ENCODE results near the gene LINGO3.

DNA sequence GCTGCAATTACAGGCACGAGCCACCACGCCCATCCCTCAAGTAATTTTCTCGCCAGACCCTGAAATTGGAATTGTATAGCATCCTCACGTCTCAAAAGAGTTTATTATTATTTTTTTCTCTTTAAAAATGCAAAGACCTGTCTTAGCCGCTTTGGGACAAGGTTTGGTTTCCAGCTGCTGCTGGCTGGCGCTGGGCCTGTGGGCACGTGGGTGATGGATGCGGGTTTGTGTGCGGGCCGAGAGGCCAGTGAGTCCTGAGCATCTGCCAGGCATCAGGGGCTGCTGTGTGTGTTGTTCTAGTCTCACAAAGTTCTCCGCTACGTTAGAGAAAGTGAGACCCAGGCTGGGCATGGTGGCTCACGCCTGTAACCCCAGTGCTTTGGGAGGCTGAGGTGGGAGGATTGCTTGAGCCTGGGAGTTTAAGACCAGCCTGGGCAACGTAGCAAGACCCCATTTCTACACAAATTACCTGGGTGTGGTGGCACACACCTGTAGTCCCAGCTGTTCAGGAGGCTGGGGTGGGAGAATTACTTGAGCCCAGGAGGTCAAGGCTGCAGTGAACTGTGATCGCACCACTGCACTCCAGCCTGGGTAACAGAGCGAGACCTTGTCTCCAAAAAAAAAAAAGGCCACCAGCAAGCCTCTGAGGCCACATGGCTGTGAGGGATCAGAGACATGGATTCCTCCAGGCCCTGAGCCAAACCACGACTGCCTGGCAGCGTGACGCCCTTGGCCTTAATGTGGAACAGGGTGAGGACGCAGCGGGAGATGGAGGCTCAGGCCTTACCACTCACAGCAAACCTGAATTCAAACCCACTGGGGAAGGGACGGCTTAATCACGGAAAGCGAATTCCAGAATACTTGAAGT lies 47.4 kb upstream of the LINGO3 start:
- no peak for TF ChIP-seq RAD21 (IDR thresholded peaks at IDR 0.05 in 1 of 2, conservative IDR thresholded peaks at IDR 0.05 in 1 of 2; ENCODE audit: low read depth in 2 of 2, low read length in 2 of 2)
- TF ChIP-seq CHD2 (IDR thresholded peaks at IDR 0.05; ENCODE audit: low read length), result no peak
- TF ChIP-seq, protein P1, sequence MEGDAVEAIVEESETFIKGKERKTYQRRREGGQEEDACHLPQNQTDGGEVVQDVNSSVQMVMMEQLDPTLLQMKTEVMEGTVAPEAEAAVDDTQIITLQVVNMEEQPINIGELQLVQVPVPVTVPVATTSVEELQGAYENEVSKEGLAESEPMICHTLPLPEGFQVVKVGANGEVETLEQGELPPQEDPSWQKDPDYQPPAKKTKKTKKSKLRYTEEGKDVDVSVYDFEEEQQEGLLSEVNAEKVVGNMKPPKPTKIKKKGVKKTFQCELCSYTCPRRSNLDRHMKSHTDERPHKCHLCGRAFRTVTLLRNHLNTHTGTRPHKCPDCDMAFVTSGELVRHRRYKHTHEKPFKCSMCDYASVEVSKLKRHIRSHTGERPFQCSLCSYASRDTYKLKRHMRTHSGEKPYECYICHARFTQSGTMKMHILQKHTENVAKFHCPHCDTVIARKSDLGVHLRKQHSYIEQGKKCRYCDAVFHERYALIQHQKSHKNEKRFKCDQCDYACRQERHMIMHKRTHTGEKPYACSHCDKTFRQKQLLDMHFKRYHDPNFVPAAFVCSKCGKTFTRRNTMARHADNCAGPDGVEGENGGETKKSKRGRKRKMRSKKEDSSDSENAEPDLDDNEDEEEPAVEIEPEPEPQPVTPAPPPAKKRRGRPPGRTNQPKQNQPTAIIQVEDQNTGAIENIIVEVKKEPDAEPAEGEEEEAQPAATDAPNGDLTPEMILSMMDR (IDR thresholded peaks at IDR 0.05; ENCODE audit: control extremely low read depth in 1 of 3, insufficient read depth in 1 of 3, low read depth in 1 of 3, low read length in 3 of 3), result no peak
- TF ChIP-seq YY1 (IDR thresholded peaks at IDR 0.05; ENCODE audit: low read depth, low read length), result no peak
- no peak for TF ChIP-seq KDM5A (IDR thresholded peaks at IDR 0.05; ENCODE audit: low read length)
- no peak for TF ChIP-seq SIN3A (conservative IDR thresholded peaks at IDR 0.05 in 1 of 2, IDR thresholded peaks at IDR 0.05 in 1 of 2; ENCODE audit: low read depth in 1 of 2, low read length in 2 of 2)
- no peak for TF ChIP-seq TAF1 (IDR thresholded peaks at IDR 0.05; ENCODE audit: low read depth, low read length)
- no peak for TF ChIP-seq POLR2AphosphoS5 (IDR thresholded peaks at IDR 0.05; ENCODE audit: low read depth, low read length)
- TF ChIP-seq SIRT6 (IDR thresholded peaks at IDR 0.05; ENCODE audit: low read length), result no peak
- TF ChIP-seq SAP30 (IDR thresholded peaks at IDR 0.05; ENCODE audit: insufficient read depth, insufficient replicate concordance, low read length), result no peak
- TF ChIP-seq NRF1 (IDR thresholded peaks at IDR 0.05; ENCODE audit: low read depth, low read length), result no peak
- TF ChIP-seq TBP (IDR thresholded peaks at IDR 0.05; ENCODE audit: low read depth, low read length), result no peak
- TF ChIP-seq EP300 (IDR thresholded peaks at IDR 0.05; ENCODE audit: borderline replicate concordance in 1 of 2, low read depth in 2 of 2, low read length in 2 of 2), result no peak
- no peak for TF ChIP-seq NANOG (IDR thresholded peaks at IDR 0.05; ENCODE audit: insufficient read depth, low read depth, low read length, poor library complexity, severe bottlenecking)
